Activated CD8-positive, alpha-beta memory T cell treated with anti-CD3 and anti-CD28 coated beads for 48 hours (primary cell): ENCODE measurements around the gene PTPN9.

Experiments
- DNase-seq, 3 experiments: peaks; one replicate each; pipeline ENCODE4 v3.0.0-alpha.2; 2020; ENCODE audit warnings: low read depth in 2 of 3, low spot score in 2 of 3

Gene PTPN9

DNA sequence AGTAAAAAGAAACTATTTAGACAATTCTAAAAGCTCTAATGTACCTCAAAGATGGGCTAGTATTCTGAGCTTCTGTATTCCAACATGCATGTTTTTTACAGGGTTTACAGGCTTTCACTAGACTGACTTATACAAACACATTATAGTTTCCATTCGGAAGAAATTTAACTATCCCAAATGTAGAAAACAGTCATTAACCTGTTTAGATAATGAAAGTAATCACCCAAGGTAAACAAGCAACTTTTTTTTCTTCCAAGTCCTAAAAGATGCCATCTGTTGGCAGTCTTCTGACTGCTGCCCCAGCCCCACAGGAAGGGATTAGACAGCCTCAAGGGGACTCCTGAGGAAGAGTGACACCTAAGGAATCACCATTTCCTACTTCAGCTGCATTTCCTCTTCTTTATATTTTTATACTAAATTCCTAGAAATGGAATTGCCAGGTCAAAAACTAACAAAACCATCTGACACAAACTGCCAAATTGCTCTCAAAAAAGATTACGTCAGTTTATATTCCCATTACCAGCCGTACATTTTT lies 153.1 kb downstream of the PTPN9 start:
- no peak for DNase-seq

- no peak for DNase-seq
These were observed 156.6 kb downstream of the PTPN9 start for GRCh38 chr15:75422554-75422953.

DNA sequence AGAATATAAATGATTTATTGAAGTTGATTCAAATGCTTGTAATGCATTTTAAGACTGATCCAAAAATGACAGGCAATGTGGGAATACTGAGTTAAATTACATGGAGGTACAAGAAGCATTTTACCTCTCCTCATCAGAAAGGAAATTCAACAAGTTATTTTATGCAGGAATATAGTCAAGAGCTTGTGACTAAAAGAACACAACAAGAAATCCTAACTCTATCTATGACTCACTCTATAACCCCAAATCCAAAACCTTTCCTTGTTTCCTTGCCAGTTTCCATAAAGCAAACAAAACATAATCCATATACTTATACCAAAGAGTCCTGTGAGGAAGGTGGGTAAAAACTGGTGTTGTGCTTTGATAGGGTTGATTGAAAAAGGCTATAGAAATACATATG lies 158.4 kb downstream of the PTPN9 start:
- DNase-seq = no peak

GRCh38 chr15:75416584-75416983 lies 162.5 kb downstream of the PTPN9 start:
- no peak for DNase-seq
